Right lobe of liver (tissue), 6 donors: Measurements from ENCODE around the gene SART1. TPM values are rescaled to one million over a fixed set of nuclear protein-coding genes. Genes with fewer than 3 reads are reported as not detected.

Experiments
- ATAC-seq, 4 donors: fragments of 200-7000 bp; cut with Tn5 transposase; one replicate each; pipeline ENCODE4 v1.9.1; 2020; ENCODE audit warnings: mild to moderate bottlenecking in 4 of 4, moderate library complexity in 4 of 4
- DNase-seq, 3 donors: peaks; one replicate each; pipeline ENCODE4 v3.0.0-alpha.2; 2020
- H3K27ac ChIP-seq, 3 donors: fragments of 200-600 bp; one replicate each; pipeline ENCODE4 v1.8.0; 2022
- H3K27me3 ChIP-seq, 2 donors: fragments of 200-600 bp; one replicate each; pipeline ENCODE4 v1.8.0; 2022
- H3K36me3 ChIP-seq, 4 donors: fragments of 200-600 bp; sonication (generic) in 1 of 4; one replicate each; pipeline versions ENCODE4 v1.5.1 to v1.8.0; 2017 to 2022; ENCODE audit warnings: control low read depth in 1 of 4
- H3K4me1 ChIP-seq, 4 donors: fragments of 200-600 bp; sonication (generic) in 1 of 4; one replicate each; pipeline versions ENCODE4 v1.5.1 to v1.8.0; 2017 to 2022; ENCODE audit warnings: control low read depth in 1 of 4
- H3K4me3 ChIP-seq, 3 donors: fragments of 200-600 bp; one replicate each; pipeline ENCODE4 v1.8.0; 2022
- H3K9me3 ChIP-seq, 4 donors: fragments of 200-600 bp; sonication (generic) in 1 of 4; one replicate each; pipeline versions ENCODE4 v1.5.1 to v1.8.0; 2017 to 2022; ENCODE audit warnings: control low read depth in 1 of 4
- POLR2A ChIP-seq: fragments of 450-650 bp; IDR thresholded peaks from one replicate; pipeline ENCODE4 v1.6.1; 2017; ENCODE audit warnings: antibody characterized with exemption, mild to moderate bottlenecking
- WGBS: methylation state at CpG from one replicate; pipeline ENCODE4 v1.1.6; 2018; ENCODE audit warnings: low coverage, low lambda C conversion rate; ENCODE audit not compliant: insufficient coverage; ENCODE audit errors: missing lambda C conversion rate; 5-methylcytosine and 5-hydroxymethylcytosine counted together
- intact Hi-C, 2 donors: fragments of 100-400 bp; cut with DNase I; formaldehyde crosslinking; loops; one replicate each; pipeline versions ENCODE4 v1.11.2 to v1.14.1; 2022
- total RNA-seq, 6 experiments: library from RNA; depleted of rRNA in 2 of 6; stranded (reverse); fragments of >200 nt in 2 of 6; fragmentation: NEBNext Ultra II Directional in 3 of 6; extraction: Animal tissue kit (Norgen Biotek cat#: 25700) in 3 of 6; gene quantifications; one replicate each; pipeline versions ENCODE4 v1.1.0 to v1.2.4, GENCODE V29; 2016 to 2023
- TF ChIP-seq, protein P1 (sequence below), 4 donors: fragments of 200-600 bp in 3 of 4; fragments of 450-650 bp in 1 of 4; IDR thresholded peaks; one replicate each; pipeline versions ENCODE4 v1.5.1 to v1.8.0; 2016 to 2022; ENCODE audit warnings: antibody characterized with exemption in 4 of 4, mild to moderate bottlenecking in 2 of 4
- donor health status: DM: no; HTN: yes; CAD: no.
- donor health status: DM: no; HTN: no; CAD: no.
- donor health status: DM: no; HTN: no; CAD: no.
- donor health status: DM: no; HTN: yes; CAD: no.
- donor health status: DM: no; HTN: yes; CAD: no.

Gene SART1
- total RNA-seq, 6 experiments from 2014 or later: 14.3 to 34.1 (median 20.6) TPM

DNA sequence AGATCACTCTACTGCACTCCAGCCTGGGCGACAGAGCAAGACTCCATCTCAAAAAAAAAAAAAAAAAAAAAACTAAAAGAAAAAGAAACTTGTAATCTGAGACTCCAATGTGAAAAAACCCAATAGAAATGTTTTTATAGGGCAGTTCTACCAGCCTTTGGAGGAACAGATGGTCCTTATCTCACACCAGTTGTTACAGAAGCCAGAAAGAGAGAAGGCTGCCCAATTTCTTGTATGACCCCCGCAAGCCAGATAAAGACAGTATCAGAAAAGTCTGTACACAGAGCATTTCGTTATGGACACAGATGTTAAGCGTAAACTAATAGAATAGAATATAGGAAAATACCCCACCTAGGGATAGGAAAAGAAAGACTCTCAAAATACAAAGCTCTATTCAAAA is 27.5 kb upstream of the SART1 start:
- Histone ChIP-seq H3K36me3 (no peaks in the 10 kb centered on the region), H3K9me3 (no peaks in the 10 kb centered on the region), H3K4me3 (no peak overlapping the region), H3K4me1 (no peaks in the 10 kb centered on the region), H3K27me3 (no peaks in the 10 kb centered on the region), H3K27ac (no peak overlapping the region)
- WGBS: 56% methylated on average over 3 of the region's 4 CpGs
- intact Hi-C loops: no loop called here
- DNase-seq: no peak
- TF ChIP-seq, protein P1, sequence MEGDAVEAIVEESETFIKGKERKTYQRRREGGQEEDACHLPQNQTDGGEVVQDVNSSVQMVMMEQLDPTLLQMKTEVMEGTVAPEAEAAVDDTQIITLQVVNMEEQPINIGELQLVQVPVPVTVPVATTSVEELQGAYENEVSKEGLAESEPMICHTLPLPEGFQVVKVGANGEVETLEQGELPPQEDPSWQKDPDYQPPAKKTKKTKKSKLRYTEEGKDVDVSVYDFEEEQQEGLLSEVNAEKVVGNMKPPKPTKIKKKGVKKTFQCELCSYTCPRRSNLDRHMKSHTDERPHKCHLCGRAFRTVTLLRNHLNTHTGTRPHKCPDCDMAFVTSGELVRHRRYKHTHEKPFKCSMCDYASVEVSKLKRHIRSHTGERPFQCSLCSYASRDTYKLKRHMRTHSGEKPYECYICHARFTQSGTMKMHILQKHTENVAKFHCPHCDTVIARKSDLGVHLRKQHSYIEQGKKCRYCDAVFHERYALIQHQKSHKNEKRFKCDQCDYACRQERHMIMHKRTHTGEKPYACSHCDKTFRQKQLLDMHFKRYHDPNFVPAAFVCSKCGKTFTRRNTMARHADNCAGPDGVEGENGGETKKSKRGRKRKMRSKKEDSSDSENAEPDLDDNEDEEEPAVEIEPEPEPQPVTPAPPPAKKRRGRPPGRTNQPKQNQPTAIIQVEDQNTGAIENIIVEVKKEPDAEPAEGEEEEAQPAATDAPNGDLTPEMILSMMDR (IDR thresholded peaks at IDR 0.05): no peak
- no peak for TF ChIP-seq POLR2A
- no peak for ATAC-seq

DNA sequence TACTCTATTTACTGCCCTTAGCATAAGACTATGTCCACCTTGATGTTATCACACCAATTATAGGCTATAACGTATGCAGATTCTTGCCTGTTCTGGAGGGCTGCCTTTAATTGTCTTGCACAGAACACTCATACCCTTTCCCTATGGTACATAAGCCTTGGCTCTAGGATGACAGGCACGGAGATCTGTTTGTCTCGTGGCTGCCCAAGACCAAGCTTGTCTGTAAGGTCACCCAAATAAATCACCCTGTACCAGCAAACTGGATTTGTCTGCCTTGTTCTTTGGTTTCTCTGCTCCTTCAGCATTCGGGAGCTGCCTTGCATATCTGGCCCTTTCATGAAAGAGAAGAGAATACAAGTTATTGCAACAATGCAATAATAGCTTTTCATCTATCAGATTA is 23.8 kb upstream of the SART1 start:
- ATAC-seq: no peak
- no peaks in the 10 kb centered on the region for H3K9me3 ChIP-seq
- WGBS: 43% methylated on average over 3 of the region's 4 CpGs
- no peaks in the 10 kb centered on the region for H3K4me1 ChIP-seq
- H3K27me3 ChIP-seq: no peaks in the 10 kb centered on the region
- no peak for TF ChIP-seq POLR2A
- TF ChIP-seq, protein P1 (IDR thresholded peaks at IDR 0.05): no peak
- no peak overlapping the region for H3K27ac ChIP-seq
- DNase-seq: no peak
- intact Hi-C loops: no loop called here
- no peak overlapping the region for H3K4me3 ChIP-seq
- H3K36me3 ChIP-seq: no peaks in the 10 kb centered on the region

DNA sequence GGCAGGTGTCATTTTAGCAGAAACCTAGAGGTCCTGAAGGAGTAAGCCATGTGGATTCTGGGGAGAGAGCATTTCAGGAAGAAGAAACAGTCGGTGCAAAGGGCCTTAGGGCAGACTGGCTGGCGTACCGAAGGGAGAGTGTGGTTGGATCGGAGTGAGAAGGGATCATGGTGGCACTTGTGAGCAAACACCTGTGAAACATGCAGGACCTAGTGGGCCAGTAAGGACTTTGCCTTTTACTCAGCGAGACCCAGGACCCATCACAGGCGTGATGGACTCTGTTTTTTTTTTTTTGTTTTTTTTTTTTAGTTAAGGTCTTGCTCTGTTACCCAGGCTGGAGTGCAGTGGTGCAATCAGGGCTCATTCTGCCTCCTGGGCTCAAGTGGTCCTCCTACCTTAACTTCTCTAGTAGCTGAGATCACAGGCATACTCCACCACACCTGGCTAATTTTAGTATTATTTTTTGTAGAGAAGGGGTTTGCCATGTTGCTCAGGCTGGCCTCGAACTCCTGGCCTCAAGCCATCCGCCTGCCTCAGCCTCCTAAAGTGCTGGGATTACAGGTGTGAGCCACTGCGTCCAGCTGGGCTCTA is 19.7 kb upstream of the SART1 start:
- ATAC-seq (no peak), DNase-seq (no peak)
- no peaks in the 10 kb centered on the region for H3K4me1 ChIP-seq
- no peak overlapping the region for H3K4me3 ChIP-seq
- no peak for TF ChIP-seq POLR2A
- TF ChIP-seq, protein P1 (IDR thresholded peaks at IDR 0.05): no peak
- intact Hi-C loops: no loop called here
- no peaks in the 10 kb centered on the region for H3K9me3 ChIP-seq
- H3K27me3 ChIP-seq: no peaks in the 10 kb centered on the region
- H3K36me3 ChIP-seq: no peaks in the 10 kb centered on the region
- H3K27ac ChIP-seq: no peak overlapping the region
- 62% methylated on average over 8 of the region's 9 CpGs for WGBS

DNA sequence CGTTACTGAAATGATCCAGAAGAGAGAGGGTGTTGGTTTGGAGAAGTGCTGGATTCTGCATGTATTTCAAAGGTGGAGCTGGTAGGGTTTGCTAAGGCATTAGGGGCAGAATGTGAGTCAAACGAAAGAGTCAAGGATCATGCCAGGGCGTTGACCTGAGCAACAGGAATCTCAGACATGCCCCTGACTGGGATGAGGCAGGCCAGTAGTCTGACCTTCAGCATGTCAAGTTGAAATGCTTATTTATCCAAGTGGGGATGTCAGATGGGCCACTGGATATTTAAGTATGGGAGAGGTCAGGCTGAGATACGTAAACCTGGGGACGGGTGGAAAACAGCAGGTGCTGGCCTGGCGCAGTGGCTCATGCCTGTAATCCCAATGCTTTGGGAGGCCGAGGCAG is 19.0 kb upstream of the SART1 start:
- ATAC-seq (no peak), DNase-seq (no peak)
- 89% methylated on average over 4 of the region's 7 CpGs for WGBS
- no peaks in the 10 kb centered on the region for H3K4me1 ChIP-seq
- no peak overlapping the region for H3K27ac ChIP-seq
- no peaks in the 10 kb centered on the region for H3K9me3 ChIP-seq
- no peaks in the 10 kb centered on the region for H3K36me3 ChIP-seq
- no peak overlapping the region for H3K4me3 ChIP-seq
- intact Hi-C loops: no loop called here
- TF ChIP-seq, protein P1 (IDR thresholded peaks at IDR 0.05): no peak
- no peak for TF ChIP-seq POLR2A
- no peaks in the 10 kb centered on the region for H3K27me3 ChIP-seq

DNA sequence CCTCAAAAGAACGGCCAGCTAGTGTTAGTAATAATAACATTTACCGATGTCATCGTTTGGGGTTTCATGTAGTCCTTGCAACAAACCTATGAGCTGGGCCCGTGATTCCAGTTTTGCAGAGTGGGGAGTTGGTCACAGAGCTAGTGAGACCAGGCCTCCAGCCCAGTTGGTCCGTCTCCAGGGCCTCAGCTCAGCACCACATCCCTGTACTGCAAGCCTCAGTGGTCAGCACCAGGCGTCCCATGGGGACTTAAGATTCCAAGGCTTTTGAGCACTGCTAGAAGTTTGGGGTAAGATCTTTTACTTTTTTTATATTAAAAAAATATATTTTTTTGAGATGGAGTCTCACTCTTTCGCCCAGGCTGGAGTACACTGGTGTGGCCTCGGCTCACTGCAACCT is 17.3 kb upstream of the SART1 start:
- Histone ChIP-seq H3K4me1 (no peaks in the 10 kb centered on the region), H3K4me3 (no peak overlapping the region), H3K9me3 (no peaks in the 10 kb centered on the region), H3K36me3 (no peaks in the 10 kb centered on the region), H3K27ac (no peak overlapping the region), H3K27me3 (no peaks in the 10 kb centered on the region)
- ATAC-seq (no peak), DNase-seq (no peak)
- TF ChIP-seq, protein P1 (IDR thresholded peaks at IDR 0.05): no peak
- TF ChIP-seq POLR2A: no peak
- intact Hi-C loops: no loop called here
- 94% methylated on average over 8 of the region's 8 CpGs for WGBS
